Stimulated activated naive CD8-positive, alpha-beta T cell treated with anti-CD3 and anti-CD28 coated beads, Interleukin-15, Interleukin-2, amounts not matched to agents 100 ng/mL and 50 ng/mL, for 24 hours (primary cell): ENCODE data around the gene KRT9.
"Not testable (repeated sequence)": the region's sequence is repeated elsewhere in the genome, so short reads cannot be mapped to it uniquely, and the experiment has no call there.

Experiments used
- H3K27ac Mint-ChIP-seq: one replicate; pipeline ENCODE4 v1.8.0; 2021; ENCODE audit warnings: mild to moderate bottlenecking, mixed read lengths
- H3K27me3 Mint-ChIP-seq: one replicate; pipeline ENCODE4 v1.8.0; 2021; ENCODE audit warnings: mixed read lengths
- H3K36me3 Mint-ChIP-seq: one replicate; pipeline ENCODE4 v1.8.0; 2021; ENCODE audit warnings: low read depth, mixed read lengths
- H3K4me1 Mint-ChIP-seq: one replicate; pipeline ENCODE4 v1.8.0; 2021; ENCODE audit warnings: low read depth, mixed read lengths
- H3K4me3 Mint-ChIP-seq: one replicate; pipeline ENCODE4 v1.8.0; 2021; ENCODE audit warnings: mild to moderate bottlenecking, mixed read lengths
- H3K9me3 Mint-ChIP-seq: one replicate; pipeline ENCODE4 v1.8.0; 2021; ENCODE audit warnings: mixed read lengths

Gene KRT9

GRCh38 chr17:41613277-41614082, 41.6 kb upstream of the KRT9 start:
- no peak overlapping the region for H3K27ac Mint-ChIP-seq
- H3K4me1 Mint-ChIP-seq, result no peaks in the 10 kb centered on the region
- peaks cover 11% of the 10 kb centered on the region for H3K27me3 Mint-ChIP-seq
- H3K9me3 Mint-ChIP-seq, result no peaks in the 10 kb centered on the region
- no peak overlapping the region for H3K4me3 Mint-ChIP-seq
- no peaks in the 10 kb centered on the region for H3K36me3 Mint-ChIP-seq

DNA sequence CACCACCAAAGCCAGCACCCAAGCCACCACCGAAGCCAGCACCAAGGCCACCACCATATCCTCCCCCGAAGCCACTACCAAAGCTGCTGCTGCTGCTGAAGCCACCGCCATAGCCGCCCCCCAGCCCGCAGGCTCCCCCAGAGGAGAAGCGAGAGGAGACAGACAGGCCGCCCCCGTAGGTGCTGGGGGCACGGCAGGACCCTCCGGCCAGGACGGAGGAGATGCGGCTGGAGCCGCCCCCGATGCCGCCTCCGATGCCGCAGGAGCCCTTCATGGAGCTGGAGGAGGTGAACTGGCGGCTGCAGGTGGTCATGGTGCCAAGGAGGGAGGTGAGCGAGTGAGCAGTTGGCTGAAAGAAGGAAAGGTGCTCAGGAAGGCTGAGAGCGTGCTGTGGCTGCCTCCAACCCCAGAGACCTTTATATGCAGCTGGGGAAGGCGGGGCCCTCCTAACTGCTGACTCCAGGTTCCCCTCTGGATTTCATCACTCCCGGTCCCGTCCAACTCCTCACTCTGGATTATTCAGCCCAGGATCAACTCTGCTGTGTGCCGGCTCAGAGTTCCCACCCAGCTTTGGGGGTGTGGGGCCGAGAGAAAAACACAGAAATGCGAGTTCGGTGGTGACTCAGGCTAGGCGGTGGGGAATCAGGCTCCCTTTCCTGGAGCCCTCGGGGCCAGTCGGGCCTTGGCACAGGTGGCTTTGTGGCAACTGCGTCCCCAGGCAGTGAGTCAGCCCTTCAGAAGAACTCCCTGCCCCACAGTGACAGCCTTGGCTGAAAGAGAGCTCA, 40.7 kb upstream of the KRT9 start, which contains the start of gene KRT16:
Gene KRT16, minus strand, starts transcription at position 392 of the 785 bp plus-strand sequence. Its CDS starts 79 bp downstream, at position 313.
- H3K9me3 Mint-ChIP-seq, H3K4me3 Mint-ChIP-seq, H3K36me3 Mint-ChIP-seq, H3K4me1 Mint-ChIP-seq, H3K27ac Mint-ChIP-seq: not testable (repeated sequence)
- H3K27me3 Mint-ChIP-seq, result peaks cover 13% of the 10 kb centered on the region

DNA sequence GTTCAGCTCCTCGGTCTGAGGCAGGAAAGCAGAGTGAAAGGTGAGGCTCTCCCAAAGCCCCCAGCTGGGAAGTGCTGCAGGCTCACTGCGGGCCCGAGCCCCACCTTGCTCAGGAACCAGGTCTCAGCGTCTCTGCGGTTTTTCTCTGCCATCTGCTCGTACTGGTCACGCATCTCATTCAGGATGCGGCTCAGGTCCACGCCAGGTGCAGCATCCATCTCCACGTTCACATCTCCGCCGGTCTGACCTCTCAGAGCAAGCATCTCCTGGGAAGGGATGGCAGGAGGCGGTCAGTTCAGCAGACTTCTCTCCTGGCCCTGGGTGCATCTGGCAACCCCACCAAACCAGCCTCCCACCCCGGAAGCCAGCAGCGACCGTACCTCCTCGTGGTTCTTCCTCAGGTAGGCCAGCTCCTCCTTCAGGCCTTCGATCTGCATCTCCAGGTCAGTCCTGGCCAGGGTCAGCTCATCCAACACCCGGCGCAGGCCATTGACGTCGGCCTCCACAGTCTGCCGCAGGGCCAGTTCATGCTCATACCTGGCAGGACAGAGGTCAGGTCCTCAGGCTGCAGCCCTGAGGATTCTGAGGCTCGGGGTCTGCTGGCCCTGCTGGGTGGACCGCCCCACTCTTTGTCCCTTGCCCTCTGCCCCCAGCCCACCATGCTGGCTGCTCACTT, 39.2 kb upstream of the KRT9 start:
- Mint-ChIP-seq H3K27ac (no peak overlapping the region), H3K27me3 (peaks cover 24% of the 10 kb centered on the region), H3K4me3 (no peak overlapping the region), H3K9me3 (peaks cover 13% of the 10 kb centered on the region), H3K4me1 (no peaks in the 10 kb centered on the region), H3K36me3 (no peaks in the 10 kb centered on the region)

GRCh38 chr17:41610061-41610517, 38.2 kb upstream of the KRT9 start:
- H3K27ac Mint-ChIP-seq, H3K36me3 Mint-ChIP-seq, H3K4me3 Mint-ChIP-seq, H3K4me1 Mint-ChIP-seq: not testable (repeated sequence)
- peaks cover 29% of the 10 kb centered on the region for H3K27me3 Mint-ChIP-seq
- peaks cover 13% of the 10 kb centered on the region for H3K9me3 Mint-ChIP-seq

DNA sequence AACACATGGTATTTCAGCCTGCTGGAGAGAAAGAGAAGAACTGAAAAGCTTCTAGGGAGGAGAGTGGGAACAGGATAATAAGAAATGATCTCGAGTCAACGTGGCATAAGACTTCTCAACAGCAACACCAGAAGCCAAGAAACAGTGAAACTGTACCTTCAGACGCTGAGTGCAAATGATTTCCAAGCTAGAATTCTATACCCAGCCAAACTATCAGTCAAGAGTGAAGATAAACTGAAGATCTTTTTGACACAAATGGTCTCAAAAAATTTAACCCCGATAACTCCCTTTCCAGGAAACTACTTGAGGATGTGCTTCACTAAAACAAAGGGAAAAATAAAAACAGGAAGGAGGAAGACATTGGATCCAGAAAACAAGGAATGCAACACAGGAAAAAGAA, 35.1 kb upstream of the KRT9 start:
- peaks cover 44% of the 10 kb centered on the region for H3K27me3 Mint-ChIP-seq
- H3K4me3 Mint-ChIP-seq, result not testable (repeated sequence)

DNA sequence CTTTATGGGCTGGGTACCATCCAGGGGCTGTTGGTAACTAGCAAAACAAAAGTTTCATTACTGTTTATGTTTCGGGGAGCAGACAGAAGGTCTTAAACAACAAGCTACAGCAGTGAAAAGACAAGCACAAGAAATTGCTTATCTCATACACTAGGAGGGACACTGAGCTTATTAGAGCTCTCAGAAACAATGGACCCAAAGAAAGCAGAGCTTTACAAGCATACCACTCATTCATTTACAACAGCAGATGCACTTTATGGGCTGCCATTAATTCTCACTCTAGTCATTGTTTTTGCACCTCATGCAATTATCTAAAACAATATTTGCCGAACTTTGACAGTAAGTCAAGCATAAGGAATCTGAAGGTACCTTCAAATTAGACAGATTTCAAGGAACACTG, 30.7 kb upstream of the KRT9 start:
- Mint-ChIP-seq H3K9me3 (peaks cover 11% of the 10 kb centered on the region), H3K4me3 (no peak overlapping the region), H3K36me3 (no peaks in the 10 kb centered on the region), H3K27me3 (peaks cover 30% of the 10 kb centered on the region), H3K27ac (no peak overlapping the region), H3K4me1 (no peaks in the 10 kb centered on the region)

More for the DNA sequence above, 35.1 kb upstream of the KRT9 start:
- H3K4me1 Mint-ChIP-seq, H3K36me3 Mint-ChIP-seq, H3K27ac Mint-ChIP-seq: not testable (repeated sequence)
- H3K9me3 Mint-ChIP-seq, result peaks cover 13% of the 10 kb centered on the region

GRCh38 chr17:41600318-41600717, 28.5 kb upstream of the KRT9 start:
- Mint-ChIP-seq H3K27me3 (peaks cover 18% of the 10 kb centered on the region), H3K4me1 (no peaks in the 10 kb centered on the region), H3K36me3 (no peaks in the 10 kb centered on the region), H3K27ac (no peak overlapping the region), H3K9me3 (no peaks in the 10 kb centered on the region), H3K4me3 (no peak overlapping the region)

- Mint-ChIP-seq H3K4me3 (no peak overlapping the region), H3K36me3 (no peaks in the 10 kb centered on the region), H3K27ac (no peak overlapping the region), H3K27me3 (peaks cover 14% of the 10 kb centered on the region), H3K4me1 (no peaks in the 10 kb centered on the region), H3K9me3 (no peaks in the 10 kb centered on the region)
Measured at GRCh38 chr17:41599680-41600079, 27.8 kb upstream of the KRT9 start.

DNA sequence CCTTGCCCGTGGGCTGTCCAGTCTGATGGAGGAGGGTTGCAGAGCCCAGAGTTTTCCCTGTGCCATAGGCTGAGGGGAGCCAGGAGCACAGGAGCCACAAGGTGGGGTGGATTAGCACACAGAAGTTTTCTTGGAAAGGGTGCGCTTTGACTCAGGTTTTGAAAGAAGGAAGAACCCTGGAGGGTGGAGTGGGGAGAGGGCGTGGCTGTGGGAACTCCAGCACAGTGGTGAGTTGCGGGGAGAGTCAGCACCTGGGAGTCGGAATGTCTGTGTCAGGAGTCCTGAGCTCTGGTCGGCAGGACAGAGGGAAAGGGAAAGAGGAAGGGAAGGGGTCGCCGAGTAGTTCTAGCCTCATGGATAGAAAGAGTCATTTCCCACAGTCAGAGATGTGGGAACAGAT, 23.7 kb upstream of the KRT9 start:
- peaks cover 6% of the 10 kb centered on the region for H3K27me3 Mint-ChIP-seq
- H3K4me3 Mint-ChIP-seq, result no peak overlapping the region
- H3K27ac Mint-ChIP-seq, result no peak overlapping the region
- no peaks in the 10 kb centered on the region for H3K9me3 Mint-ChIP-seq
- no peaks in the 10 kb centered on the region for H3K4me1 Mint-ChIP-seq
- H3K36me3 Mint-ChIP-seq, result no peaks in the 10 kb centered on the region

DNA sequence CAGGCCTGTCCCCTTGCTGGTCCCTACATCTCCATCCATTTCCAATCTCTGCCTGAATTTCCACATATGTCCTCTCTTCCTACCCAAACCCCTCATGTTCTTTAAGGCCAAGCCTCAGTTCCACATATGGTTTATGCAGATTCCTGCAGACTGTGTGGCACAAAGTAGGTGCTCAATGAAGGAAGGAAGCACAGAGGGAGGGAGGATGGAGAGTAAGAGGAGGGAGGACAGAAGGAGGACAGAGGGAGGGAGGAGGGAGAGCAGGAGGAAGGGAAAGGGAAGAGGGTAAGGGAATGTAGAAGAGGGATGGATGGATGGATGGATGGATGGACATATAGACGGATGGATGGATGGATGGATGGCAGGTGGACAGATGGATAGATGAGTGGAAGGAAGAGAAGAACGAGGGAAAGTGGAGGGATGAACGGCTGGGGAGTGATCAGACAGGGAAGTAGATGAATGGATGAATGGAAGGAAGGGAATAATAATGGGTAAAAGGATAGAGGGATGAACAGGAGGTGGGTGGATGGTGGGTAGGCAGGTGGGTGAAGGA, 22.6 kb upstream of the KRT9 start:
- no peaks in the 10 kb centered on the region for H3K36me3 Mint-ChIP-seq
- H3K4me3 Mint-ChIP-seq, result no peak overlapping the region
- H3K9me3 Mint-ChIP-seq, result no peaks in the 10 kb centered on the region
- H3K27ac Mint-ChIP-seq, result no peak overlapping the region
- no peaks in the 10 kb centered on the region for H3K4me1 Mint-ChIP-seq
- peaks cover 6% of the 10 kb centered on the region for H3K27me3 Mint-ChIP-seq

DNA sequence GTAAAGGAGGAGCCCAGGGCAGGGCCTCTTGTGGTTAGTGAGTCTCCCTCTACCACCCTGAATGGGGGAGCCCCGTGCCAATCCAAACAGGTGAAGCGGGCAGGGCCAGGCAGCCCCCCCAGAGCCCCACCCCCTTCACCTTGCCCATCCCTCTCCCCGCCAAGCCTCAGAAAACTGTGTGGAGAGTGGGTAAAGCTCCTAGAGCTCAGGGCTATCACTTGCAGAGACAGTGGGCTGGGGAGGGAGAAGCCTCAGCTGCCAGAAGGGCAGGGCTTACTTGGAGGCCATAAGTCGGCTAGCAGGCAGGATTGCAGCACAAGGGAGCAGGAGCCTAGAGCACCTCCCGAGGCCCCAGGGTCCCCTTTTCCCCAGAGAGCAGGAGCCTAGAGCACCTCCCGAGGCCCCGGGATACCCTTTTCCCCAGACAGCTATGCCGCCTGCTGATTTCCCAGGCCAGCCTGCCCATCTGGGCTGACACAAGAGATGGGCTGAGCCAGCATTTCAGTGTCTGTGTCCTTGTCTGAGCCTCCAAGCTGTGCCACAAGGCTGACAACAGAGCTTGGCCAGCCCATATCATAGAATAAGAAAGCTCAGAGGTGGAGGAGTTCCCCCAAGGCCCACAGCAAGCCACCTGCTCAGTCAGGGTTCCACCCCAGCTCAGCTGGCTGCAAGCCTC, 21.6 kb upstream of the KRT9 start:
- Mint-ChIP-seq H3K27me3 (peaks cover 6% of the 10 kb centered on the region), H3K9me3 (no peaks in the 10 kb centered on the region), H3K36me3 (no peaks in the 10 kb centered on the region), H3K27ac (no peak overlapping the region), H3K4me1 (no peaks in the 10 kb centered on the region), H3K4me3 (no peak overlapping the region)

DNA sequence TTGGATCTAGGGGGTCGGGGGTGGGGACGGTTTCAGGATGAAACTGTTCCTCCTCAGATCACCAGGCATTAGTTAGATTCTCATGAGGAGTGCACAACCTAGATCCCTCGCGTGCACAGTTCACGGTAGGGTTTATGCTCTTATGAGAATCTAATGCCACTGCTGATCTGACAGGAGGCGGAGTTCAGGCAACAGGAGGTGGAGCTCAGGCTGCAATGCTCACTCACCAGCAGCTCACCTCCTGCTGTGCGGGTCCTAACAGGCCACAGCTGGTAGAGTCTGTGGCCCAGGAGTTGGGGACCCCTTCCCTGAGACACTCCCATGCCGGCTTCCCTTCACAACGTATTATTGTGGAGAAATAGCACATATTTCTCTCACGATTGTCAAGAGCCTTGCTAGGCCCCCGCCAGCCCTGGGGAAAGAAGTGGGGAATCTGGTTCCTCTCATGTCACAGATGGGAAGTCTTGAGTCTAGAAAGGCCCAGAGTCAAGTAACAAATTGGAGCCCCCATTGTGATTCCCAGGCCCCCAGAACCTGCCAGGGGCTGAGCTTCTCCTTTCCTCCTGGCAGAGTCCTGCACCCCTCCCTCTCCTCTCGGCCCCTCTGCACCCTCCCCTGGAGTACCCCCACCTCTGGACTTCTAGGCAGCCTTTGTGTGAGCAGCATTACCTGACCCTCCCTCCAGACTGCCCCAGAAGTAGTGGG, 20.9 kb upstream of the KRT9 start:
- Mint-ChIP-seq H3K36me3 (no peaks in the 10 kb centered on the region), H3K4me3 (no peak overlapping the region), H3K9me3 (no peaks in the 10 kb centered on the region), H3K27me3 (peaks cover 6% of the 10 kb centered on the region), H3K27ac (no peak overlapping the region), H3K4me1 (no peaks in the 10 kb centered on the region)

GRCh38 chr17:41589301-41589700, 17.4 kb upstream of the KRT9 start:
- H3K4me3 Mint-ChIP-seq, result no peak overlapping the region
- H3K27me3 Mint-ChIP-seq, result peaks cover 3% of the 10 kb centered on the region
- no peaks in the 10 kb centered on the region for H3K36me3 Mint-ChIP-seq
- H3K27ac Mint-ChIP-seq, result no peak overlapping the region
- H3K9me3 Mint-ChIP-seq, result no peaks in the 10 kb centered on the region
- no peaks in the 10 kb centered on the region for H3K4me1 Mint-ChIP-seq
